GM21576 (cell line): Measurements from ENCODE around the gene LRRC8A.
A peak's percentile ranks its signal among the peaks of the same experiment; 100 is the strongest.
"Not testable (repeated sequence)": the region's sequence is repeated elsewhere in the genome, so short reads cannot be mapped to it uniquely, and the experiment has no call there.

Source experiments
- ATAC-seq: cut with Tn5 transposase; IDR thresholded peaks from one replicate; pipeline ENCODE4 v1.9.1; 2021; ENCODE audit warnings: mild to moderate bottlenecking, moderate library complexity; ENCODE audit not compliant: unreplicated experiment

LRRC8A gene

DNA sequence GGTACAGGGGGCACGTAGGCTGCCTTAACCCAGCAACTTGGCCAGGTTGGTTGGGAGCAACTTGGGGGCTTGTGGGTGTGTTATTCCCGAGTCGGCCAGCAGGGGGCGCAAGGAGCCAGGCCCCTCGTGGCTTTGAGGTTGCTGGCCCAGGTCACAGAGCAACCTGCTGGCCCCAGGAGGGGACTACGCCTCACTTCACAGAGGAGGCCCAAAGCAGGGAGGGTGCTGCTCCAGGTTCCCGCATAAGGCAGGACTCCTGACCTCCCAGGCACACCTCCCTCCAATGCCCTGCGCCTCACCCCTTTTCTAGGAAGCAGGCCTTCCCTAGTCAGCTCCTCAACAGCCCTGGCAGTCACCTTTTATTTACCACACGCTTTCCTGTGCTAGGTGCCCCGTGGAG lies 18.3 kb upstream of the LRRC8A start:
- peak; percentile 53 for ATAC-seq

GRCh38 chr9:128870128-128870940 lies 11.6 kb upstream of the LRRC8A start:
- ATAC-seq: no peak

DNA sequence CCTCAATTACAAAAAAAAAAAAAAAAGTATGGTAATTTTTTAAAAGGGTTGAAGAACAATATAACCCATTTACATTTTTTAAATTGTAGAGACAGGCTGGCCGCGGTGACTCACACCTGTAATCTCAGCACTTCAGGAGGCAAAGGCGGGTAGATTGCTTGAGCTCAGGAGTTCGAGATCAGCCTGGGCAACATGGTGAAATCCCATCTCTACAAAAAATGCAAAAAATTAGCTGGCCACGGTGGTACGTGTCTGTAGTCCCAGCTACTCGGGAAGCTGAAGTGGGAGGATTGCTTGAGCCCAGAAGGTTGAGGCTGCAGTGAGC lies 11.0 kb upstream of the LRRC8A start:
- not testable (repeated sequence) for ATAC-seq

DNA sequence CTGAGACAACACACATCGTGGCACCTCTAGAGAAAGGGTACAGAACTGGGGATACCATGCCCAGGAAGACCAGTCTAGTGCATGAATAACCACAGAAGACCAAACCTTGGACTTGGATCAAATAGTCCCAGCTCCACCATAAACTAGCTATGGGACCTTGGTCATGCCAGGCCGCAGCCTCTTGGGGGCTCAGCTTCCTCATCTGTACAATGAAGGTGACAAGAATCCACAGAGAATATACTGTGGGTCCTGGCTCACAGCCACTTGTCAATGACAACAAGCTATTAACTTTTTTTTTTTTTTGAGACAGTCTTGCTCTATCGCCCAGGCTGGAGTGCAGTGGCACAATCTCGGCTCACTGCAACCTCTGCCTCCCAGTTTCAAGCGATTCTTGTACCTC lies 4.1 kb upstream of the LRRC8A start:
- no peak for ATAC-seq

GRCh38 chr9:128882677-128883603 lies 1.0 kb downstream of the LRRC8A start:
- ATAC-seq: no peak

GRCh38 chr9:128884164-128884563 lies 2.2 kb downstream of the LRRC8A start:
- ATAC-seq: no peak

DNA sequence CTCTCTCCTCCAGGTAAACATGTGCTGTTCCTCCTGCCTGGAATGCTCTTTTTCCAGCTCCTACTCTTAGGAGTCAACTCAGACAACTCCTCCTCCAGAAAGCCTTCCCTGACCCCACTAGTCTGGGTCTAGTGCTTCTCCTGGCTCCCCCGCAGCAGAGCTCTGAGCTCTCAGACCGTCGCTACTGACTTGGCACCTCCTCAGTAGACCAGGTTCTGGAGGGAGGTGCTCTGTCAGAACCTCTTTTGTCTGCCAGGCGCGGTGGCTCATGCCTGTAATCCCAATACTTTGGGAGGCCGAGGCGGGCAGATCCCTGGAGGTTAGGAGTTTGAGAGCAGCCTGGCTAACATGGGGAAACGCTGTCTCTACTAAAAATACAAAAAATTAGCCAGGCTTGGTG lies 3.4 kb downstream of the LRRC8A start:
- ATAC-seq: no peak

GRCh38 chr9:128885798-128886197 lies 3.9 kb downstream of the LRRC8A start:
- no peak for ATAC-seq

DNA sequence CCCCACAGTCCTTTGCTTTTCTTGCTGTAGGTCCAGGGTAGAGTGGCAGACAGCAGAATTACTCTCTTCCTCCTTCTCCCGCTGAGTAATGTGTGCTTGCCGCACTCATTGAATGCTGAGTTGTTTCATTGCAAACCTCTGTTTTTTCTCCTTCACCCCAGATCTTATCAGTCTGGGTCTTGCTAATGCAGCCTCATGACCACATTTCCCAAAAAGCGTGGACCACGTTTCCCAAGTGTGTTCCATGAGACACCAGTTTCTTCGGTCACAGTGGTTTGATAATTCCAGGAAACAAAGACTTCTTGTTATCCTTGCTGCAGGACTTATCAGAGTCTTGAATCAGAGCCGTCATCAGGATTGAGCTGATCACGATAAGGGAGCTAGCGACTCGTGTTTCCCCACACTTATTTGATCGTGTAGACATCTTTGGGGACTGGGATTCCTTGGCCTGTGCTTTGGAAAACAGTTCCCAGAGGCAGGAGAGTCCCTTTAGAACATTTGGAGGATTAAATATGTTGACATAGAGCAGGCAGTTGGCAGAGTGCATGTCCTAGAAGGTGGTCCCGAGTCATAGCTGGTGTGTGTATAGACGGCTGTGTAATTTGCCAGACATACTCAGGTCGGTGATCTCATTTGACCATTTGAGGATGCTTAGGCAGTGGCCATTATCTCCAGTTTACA lies 4.4 kb downstream of the LRRC8A start:
- no peak for ATAC-seq

DNA sequence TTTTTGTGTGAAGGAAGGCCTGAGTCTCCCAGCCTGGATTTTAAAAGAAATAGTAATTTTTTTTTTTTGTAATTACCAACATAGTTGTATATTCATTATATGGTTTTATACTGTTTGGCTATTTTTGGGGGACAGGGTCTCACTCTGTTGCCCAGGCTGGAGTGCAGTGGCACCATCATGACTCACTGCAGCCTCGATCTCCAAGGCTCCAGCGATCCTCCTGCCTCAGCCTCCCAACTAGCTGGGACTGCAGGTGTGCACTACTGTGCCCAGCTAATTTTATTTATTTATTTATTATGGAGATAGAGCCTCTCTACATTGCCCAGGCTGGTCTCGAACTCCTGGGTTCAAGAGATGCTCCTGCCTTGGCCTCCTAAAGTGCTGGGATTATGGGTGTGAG lies 5.1 kb downstream of the LRRC8A start:
- no peak for ATAC-seq

DNA sequence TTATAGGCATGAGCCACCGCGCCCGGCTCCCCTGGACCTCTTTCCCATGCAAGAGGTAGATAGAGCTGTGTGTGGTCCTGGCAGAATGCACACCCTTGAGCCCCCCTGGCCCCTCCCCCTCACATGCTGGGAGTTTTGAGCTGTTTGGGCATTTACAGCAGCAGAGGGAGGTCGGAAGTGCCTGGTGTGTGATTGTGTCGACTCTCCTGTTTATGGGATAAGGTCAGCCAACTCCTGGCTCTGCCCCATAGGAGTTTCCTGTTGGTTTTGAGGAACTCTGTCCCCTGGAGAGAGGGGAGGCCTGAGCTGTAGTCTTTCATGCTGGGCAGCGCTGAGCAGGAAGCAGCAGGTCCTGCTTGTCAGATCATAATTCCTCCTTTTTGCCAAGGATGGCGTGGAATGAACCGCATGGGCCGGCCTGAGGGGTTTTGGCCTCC lies 6.0 kb downstream of the LRRC8A start:
- no peak for ATAC-seq

DNA sequence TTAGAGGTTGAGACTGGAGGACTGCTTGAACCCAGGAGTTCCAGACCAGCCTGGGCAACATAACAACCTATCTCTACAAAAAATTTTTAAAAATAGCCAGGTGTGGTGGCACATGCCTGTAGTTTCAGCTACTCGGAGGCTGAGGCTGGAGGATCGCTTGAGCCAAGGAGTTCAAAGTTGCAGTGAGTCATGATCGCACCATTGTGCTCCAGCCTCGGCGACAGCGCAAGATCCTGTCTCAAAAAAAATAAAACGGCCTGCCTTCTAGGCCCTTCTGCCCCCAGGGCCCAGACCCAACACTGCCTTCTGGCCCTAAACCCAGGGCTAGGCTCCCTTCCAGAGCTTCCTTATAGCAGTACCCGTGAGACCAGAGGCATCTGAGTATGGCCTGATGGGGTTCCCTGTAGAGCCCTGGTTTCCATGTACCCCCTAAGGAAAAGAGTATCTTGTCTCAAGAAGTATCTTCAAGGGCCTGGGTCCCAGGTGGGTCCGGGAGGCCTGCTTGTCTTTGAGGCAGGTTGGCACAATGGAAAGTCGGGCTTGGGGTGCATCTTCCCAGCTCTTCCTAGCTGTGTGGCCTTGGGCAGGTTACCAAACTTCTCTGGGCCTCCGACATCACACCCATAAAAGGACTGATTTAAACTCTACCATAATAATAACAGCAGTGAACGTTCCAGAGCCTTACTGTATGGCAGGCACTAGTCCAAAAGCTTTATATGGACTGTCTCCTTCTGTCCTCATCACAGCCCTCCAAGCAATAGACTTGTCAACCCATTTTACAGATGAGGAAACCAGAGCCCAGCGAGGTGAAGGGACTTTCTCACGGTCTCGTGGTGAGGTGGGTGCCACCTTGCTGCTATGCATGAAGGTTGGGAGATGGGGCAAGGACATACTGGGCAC lies 9.6 kb downstream of the LRRC8A start:
- ATAC-seq: no peak

- ATAC-seq: no peak
Observed at GRCh38 chr9:128892221-128892921, 10.4 kb downstream of the LRRC8A start.

DNA sequence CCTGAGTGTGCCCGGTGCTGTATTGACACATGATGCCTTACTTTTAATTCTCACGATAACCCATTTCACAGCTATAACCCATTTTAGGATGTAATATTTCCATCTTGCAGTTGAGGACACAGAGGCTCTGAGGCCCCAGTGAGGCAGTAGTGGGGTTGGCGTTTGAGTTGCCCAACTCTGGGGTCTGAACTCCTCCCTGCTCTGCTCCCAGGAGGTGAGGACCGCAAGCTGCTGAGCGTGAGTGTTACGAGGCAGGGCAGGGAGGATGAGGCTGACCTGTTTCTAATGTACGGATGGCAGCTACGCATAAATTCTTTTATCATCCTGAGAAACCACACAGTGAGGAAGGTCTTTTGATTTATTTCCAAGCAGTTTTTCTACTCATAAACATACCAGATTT lies 11.4 kb downstream of the LRRC8A start:
- no peak for ATAC-seq

GRCh38 chr9:128894764-128895163 lies 12.8 kb downstream of the LRRC8A start:
- no peak for ATAC-seq

DNA sequence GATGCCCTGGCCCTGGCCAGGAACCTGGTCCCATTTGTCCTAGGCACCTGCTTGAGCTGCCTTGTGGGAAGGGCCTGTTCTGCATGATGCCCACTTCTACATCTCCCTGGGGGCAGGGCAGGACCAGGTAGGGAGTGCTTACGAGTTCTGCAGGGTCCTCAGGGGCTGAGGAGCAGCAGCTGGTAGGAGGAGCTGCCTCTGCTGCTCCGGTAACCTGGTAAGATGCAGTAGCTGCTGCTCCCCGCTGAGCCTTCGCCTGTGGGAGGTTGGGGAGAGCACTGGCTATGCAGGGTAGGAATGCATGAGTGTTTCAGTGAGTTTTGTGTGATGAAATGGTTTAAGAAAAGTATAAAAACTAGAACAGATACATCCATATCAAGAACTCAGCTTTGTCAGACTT lies 13.6 kb downstream of the LRRC8A start:
- ATAC-seq: no peak

GRCh38 chr9:128898382-128898781 lies 16.4 kb downstream of the LRRC8A start:
- no peak for ATAC-seq

GRCh38 chr9:128898845-128899565 lies 17.1 kb downstream of the LRRC8A start:
- ATAC-seq: no peak
